HPDE6-E6E7 (cell line): ENCODE results near the gene LRRFIP2.

Experiments
- DNase-seq: peaks from one replicate; pipeline ENCODE4 v3.0.0; 2011; ENCODE audit warnings: missing footprints; ENCODE audit errors: extremely low spot score

LRRFIP2 gene

DNA sequence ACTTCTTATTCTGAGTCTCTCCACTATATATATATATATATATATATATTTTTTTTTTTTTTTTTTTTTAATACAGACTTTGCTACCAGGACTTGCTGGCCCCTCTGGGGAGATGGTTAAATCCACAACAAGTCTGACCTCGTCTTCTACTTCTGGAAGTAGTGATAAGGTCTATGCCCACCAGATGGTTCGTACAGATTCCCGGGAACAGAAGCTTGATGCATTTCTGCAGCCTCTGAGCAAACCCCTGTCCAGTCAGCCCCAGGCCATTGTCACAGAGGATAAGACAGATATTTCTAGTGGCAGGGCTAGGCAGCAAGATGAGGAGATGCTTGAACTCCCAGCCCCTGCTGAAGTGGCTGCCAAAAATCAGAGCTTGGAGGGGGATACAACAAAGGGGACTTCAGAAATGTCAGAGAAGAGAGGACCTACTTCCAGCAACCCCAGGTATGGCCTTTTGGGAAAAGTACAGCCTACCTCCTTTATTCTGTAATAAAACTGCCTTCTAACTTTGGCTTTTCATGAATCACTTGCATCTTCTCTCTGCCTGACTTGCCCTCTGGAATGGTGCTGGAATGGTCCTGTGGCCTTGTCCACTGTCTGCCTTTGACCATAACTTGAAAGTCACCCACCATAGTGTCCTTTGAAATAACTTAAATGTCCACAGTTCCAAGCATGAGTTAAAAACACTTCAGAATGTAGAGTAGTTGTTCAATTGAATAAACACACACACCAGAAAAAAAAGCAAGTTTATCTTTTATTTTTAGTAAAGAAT, 148.6 kb downstream of the LRRFIP2 start:
- no peak for DNase-seq

DNA sequence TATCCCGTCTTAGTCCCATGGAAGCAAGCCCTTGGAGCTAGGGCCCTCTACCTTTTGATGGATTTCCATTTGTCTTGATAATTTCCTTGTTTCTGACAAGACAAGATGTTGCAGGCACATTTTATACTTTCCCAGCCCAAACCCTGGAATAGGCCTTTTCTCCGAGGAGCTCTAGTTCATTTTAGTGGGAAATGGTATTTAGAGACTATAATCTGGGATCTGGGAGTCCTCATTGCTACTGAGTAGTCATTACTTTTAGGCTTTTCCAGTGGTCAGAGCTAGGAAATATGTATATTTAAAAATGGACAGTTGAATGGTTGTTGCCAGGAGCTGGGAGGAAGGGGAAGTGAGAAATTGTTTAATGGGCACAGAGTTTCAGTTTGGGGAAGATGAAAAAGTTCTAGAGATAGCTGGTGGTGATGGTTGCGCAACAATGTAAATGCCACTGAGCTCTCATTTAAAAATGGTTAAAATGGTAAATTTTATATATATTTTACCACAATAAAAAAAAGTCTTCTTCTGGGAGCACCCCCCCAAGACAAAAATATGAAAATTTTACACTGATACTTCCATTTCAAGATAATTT, 149.5 kb downstream of the LRRFIP2 start:
- DNase-seq: no peak

DNA sequence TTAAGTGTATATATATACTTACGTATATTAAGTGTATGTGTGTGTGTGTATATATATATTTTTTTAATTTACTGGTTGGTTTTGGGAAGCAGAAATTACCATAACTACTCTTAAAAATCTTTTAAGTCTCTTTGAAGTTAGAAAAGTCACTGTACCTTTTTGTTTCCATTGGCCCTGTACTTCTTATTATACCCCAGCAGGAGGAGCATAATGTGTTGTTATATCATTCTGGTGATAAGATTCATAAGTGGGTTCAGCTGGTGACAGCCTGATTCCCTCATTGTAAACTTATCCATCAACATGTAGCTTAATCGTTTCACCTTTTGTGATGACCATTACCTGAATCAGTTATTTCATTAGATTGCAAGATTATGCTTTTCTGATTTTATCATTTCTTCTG, 150.3 kb downstream of the LRRFIP2 start:
- DNase-seq: no peak

DNA sequence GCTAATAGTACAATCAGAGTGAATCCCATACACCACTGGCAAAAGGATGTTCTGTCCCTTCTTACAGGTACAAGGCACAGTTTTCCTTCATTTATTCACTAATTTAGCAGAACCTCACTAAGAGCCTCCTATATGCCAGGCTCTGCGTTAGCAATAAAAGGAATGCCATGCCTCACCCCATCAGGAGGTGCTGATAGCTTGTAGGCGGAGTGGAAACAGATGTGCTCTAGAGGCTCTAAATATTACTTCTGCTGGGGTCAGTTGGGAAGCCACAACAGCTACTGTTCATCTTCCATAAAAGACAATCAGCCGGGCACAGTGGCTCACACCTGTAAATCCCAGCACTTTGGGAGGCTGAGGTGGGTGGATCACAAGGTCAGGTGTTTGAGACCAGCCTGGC, 156.7 kb downstream of the LRRFIP2 start:
- DNase-seq: no peak

DNA sequence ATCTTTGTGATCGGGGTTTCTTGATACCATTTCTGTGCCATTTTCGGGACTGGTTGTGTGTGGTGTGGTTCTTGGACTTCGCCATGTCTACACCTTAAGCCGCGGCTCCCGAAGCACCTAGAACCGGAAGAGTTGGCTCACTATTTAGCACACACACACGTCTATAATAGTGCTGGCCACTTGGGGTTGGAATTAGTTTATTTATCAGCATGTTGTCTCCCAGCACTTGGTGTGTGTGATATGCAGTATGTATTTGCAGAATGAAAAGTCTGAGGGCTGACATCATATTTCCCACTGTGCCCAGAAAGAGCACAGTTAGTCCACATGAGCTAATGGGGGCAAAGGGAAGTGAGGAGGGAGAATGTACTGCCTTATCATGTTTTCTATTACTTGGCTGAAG, 157.5 kb downstream of the LRRFIP2 start:
- DNase-seq: no peak

DNA sequence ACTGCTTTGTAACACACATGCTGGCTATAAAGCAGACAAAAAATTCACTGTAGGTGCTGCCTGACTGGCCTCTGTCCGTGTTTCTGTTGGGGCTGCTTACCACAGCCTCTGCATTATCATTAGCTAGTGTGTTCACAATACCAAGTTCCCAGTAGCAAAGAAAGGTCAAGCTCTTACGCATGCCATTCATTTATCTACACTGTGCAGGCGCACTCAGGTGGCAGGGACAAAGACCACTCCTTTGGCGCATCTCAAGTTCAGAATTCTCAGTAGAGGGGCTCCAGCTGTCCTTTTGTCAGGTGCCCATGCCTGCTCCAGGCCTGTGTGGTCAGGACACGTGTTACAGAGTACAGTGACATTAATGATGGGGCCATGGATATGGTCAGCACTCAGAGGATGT, 158.7 kb downstream of the LRRFIP2 start:
- DNase-seq: no peak

DNA sequence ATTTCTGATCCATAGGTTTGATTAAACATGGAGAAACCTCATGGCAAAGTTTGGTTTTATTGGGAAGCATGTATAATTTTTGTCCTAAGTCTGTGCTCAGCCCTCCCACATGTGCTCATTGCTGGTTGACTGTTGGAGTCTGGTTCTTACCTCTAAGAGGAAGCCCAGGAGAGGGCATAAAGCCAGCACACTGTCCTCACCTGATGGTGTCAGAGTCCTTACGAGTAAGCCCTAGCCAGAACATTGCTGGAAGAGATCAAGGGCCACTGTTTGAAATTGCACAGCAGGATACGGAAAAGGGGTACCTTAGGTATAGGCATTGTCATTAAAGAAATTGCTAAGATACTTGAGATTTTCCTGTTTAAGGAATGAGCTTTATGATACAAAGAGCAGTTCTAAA, 159.8 kb downstream of the LRRFIP2 start:
- DNase-seq: no peak
